ENCODE data around the gene DLGAP1. TPM values are rescaled to one million over a fixed set of nuclear protein-coding genes. Genes with fewer than 3 reads are reported as not detected.

The DLGAP1 gene
- total RNA-seq, 1 donor from 2014 or later = 13.6 TPM

DNA sequence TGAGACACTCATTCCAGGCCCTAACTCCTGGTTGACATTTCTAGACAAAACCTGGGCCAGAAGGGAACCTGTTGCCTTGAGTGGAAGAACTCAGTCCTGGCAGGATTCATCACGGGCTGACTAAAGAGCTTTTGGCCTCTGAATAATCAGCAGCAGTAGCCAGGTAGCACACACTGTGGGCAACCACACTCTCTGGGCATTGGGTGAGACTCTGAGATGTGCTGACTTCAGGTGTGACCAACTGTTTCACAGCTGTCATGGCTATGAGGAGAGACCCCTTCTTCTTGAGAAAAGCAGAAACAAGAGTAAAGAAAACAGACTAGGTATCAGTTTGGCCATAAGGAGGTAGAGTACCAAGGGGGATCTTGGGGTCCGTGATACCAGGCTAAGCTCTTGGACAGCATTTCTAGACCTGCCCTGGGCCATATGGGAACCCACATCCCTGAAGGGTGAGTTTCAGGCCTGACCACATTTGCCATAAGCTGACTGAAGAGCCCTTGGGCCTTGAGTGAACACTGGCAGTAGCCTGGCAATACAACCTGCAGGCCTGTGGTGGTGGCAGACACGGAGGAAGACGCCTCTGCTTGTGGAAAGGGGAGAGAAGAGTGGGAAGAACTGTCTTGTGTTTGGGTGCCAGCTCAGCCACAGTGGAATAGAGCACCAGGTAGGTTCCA, 230.9 kb downstream of the DLGAP1 start:
- Mint-ChIP-seq H3K36me3 (ENCODE audit: unreplicated experiment) (peaks cover 6% of the 10 kb centered on the region), H3K27me3 (ENCODE audit: unreplicated experiment) (no peaks in the 10 kb centered on the region), H3K4me1 (ENCODE audit: low read depth, unreplicated experiment) (no peaks in the 10 kb centered on the region), H3K9me3 (ENCODE audit: unreplicated experiment) (no peaks in the 10 kb centered on the region), H3K27ac (ENCODE audit: unreplicated experiment) (no peak overlapping the region), H3K4me3 (ENCODE audit: unreplicated experiment) (no peak overlapping the region)
- no peak for DNase-seq
- TF ChIP-seq, protein P1, sequence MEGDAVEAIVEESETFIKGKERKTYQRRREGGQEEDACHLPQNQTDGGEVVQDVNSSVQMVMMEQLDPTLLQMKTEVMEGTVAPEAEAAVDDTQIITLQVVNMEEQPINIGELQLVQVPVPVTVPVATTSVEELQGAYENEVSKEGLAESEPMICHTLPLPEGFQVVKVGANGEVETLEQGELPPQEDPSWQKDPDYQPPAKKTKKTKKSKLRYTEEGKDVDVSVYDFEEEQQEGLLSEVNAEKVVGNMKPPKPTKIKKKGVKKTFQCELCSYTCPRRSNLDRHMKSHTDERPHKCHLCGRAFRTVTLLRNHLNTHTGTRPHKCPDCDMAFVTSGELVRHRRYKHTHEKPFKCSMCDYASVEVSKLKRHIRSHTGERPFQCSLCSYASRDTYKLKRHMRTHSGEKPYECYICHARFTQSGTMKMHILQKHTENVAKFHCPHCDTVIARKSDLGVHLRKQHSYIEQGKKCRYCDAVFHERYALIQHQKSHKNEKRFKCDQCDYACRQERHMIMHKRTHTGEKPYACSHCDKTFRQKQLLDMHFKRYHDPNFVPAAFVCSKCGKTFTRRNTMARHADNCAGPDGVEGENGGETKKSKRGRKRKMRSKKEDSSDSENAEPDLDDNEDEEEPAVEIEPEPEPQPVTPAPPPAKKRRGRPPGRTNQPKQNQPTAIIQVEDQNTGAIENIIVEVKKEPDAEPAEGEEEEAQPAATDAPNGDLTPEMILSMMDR (IDR thresholded peaks at IDR 0.05; ENCODE audit: partially characterized antibody, unreplicated experiment) = no peak

DNA sequence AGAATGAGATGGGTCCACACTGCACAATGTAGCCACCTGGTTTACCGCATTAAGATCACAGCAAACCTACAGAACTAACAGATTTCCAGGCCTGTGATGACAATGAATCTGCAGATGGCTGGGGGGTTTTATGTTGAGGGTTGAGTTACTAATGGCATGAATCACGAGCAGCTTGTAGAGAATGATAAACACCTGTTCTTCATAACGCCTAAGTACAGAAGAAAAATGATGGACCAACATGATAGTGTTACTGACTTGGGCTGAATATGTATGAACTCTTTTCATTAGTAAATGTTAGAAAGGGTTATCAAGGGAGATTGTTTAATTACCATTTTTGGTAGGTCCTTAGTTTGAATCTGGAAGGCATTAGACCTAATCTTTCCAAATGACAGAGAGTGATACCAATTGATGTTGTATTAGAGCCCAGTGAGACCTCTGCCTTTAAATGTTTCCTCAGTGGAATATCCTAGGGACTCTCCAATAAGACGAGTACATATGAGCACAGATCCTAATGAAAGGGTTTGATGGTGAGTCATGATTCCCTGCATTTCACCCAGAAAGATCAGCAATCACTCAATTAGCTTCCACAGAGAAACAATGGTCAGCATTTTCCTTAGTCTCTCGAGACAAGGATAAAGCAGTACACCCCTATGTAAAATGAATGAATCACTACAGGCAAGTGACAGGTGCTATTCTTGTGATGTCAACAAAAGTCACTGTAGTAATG, 243.8 kb downstream of the DLGAP1 start:
- H3K27ac Mint-ChIP-seq (ENCODE audit: unreplicated experiment) = peak overlapping the region; percentile 56
- no peaks in the 10 kb centered on the region for H3K9me3 Mint-ChIP-seq (ENCODE audit: unreplicated experiment)
- TF ChIP-seq, protein P1 (IDR thresholded peaks at IDR 0.05; ENCODE audit: partially characterized antibody, unreplicated experiment) = no peak
- no peaks in the 10 kb centered on the region for H3K27me3 Mint-ChIP-seq (ENCODE audit: unreplicated experiment)
- no peak for DNase-seq
- H3K4me3 Mint-ChIP-seq (ENCODE audit: unreplicated experiment) = peak overlapping the region; percentile 12
- no peaks in the 10 kb centered on the region for H3K36me3 Mint-ChIP-seq (ENCODE audit: unreplicated experiment)
- peaks cover 18% of the 10 kb centered on the region for H3K4me1 Mint-ChIP-seq (ENCODE audit: low read depth, unreplicated experiment)

DNA sequence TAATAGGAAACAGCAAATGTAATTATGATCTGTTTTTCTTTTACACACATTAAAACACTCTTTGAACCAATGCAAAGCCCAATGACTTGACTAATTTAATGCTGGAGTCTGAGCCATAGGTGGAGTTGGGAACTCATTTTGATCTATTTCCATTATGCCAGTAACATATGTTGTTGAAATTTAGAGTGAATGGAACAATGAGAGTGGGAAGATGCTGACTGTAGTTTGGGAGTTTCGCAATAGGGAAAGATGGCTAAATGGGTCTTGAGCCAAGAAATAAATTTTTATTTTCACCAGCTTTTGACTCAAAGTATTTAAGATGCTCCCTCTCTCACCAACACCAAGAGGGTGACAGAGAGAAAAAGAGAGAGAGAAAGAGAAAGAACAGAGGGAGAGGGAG, 246.7 kb downstream of the DLGAP1 start:
- DNase-seq = no peak
- TF ChIP-seq, protein P1 (IDR thresholded peaks at IDR 0.05; ENCODE audit: partially characterized antibody, unreplicated experiment) = no peak
- no peaks in the 10 kb centered on the region for H3K9me3 Mint-ChIP-seq (ENCODE audit: unreplicated experiment)
- no peak overlapping the region for H3K4me3 Mint-ChIP-seq (ENCODE audit: unreplicated experiment)
- peaks cover 2% of the 10 kb centered on the region for H3K27me3 Mint-ChIP-seq (ENCODE audit: unreplicated experiment)
- peaks cover 26% of the 10 kb centered on the region for H3K4me1 Mint-ChIP-seq (ENCODE audit: low read depth, unreplicated experiment)
- H3K36me3 Mint-ChIP-seq (ENCODE audit: unreplicated experiment) = no peaks in the 10 kb centered on the region
- H3K27ac Mint-ChIP-seq (ENCODE audit: unreplicated experiment) = no peak overlapping the region

DNA sequence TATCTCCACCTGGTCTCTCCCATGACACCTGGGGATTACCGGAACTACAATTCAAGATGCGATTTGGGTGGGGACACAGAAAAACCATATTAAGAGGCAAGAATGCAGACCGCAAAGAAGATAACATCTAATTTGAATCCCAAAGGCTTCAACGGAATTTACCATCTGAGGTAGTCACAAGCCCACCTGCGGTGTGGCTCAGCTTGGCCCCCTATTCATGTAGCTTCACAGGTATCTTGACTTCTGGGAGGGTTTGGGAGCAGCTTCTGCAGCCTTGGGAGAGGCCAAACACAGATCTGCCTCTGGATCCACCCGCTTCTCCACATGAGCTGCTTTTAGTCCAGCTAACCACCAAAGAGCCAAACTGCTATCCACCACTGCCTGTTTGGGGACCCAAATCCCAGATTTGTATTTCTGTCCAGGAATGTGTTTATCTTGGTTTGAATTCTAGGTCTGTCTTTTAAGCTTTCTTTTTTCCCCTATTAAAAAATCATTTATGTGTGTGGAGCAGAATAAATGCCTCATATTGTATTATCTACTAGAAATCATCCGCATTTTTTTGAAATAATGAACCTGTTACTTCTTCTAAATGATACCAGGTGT, 247.6 kb downstream of the DLGAP1 start:
- no peak for DNase-seq
- no peaks in the 10 kb centered on the region for H3K36me3 Mint-ChIP-seq (ENCODE audit: unreplicated experiment)
- no peaks in the 10 kb centered on the region for H3K9me3 Mint-ChIP-seq (ENCODE audit: unreplicated experiment)
- H3K27me3 Mint-ChIP-seq (ENCODE audit: unreplicated experiment) = peaks cover 2% of the 10 kb centered on the region
- no peak overlapping the region for H3K27ac Mint-ChIP-seq (ENCODE audit: unreplicated experiment)
- H3K4me3 Mint-ChIP-seq (ENCODE audit: unreplicated experiment) = no peak overlapping the region
- TF ChIP-seq, protein P1 (IDR thresholded peaks at IDR 0.05; ENCODE audit: partially characterized antibody, unreplicated experiment) = no peak
- peaks cover 26% of the 10 kb centered on the region for H3K4me1 Mint-ChIP-seq (ENCODE audit: low read depth, unreplicated experiment)

DNA sequence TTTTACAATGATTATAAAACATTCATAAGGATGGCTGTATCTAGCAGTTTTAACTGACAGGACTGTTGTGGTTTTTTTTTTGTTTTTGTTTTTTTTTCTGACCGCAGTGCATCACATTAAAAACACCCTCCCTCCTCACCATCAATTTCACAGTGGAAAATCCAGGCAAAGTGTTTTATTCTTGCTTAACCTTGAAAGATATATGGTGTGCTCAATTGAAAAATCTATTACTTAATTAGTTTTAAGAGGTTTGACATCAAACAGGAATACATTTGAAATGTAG, 250.7 kb downstream of the DLGAP1 start:
- H3K27ac Mint-ChIP-seq (ENCODE audit: unreplicated experiment) = no peak overlapping the region
- TF ChIP-seq, protein P1 (IDR thresholded peaks at IDR 0.05; ENCODE audit: partially characterized antibody, unreplicated experiment) = no peak
- no peak for DNase-seq
- no peaks in the 10 kb centered on the region for H3K36me3 Mint-ChIP-seq (ENCODE audit: unreplicated experiment)
- H3K27me3 Mint-ChIP-seq (ENCODE audit: unreplicated experiment) = peaks cover 2% of the 10 kb centered on the region
- no peaks in the 10 kb centered on the region for H3K9me3 Mint-ChIP-seq (ENCODE audit: unreplicated experiment)
- H3K4me3 Mint-ChIP-seq (ENCODE audit: unreplicated experiment) = no peak overlapping the region
- H3K4me1 Mint-ChIP-seq (ENCODE audit: low read depth, unreplicated experiment) = peaks cover 11% of the 10 kb centered on the region
